Effector memory CD4-positive, alpha-beta T cell (primary cell): ENCODE data around the gene BSPRY.
"Not testable (repeated sequence)": the region's sequence is repeated elsewhere in the genome, so short reads cannot be mapped to it uniquely, and the experiment has no call there.

Experiments
- DNase-seq, 3 donors: peaks; one replicate each; pipeline ENCODE4 v3.0.0-alpha.2; 2020
- H3K27ac ChIP-seq: 2 replicates; pipeline ENCODE4 v1.7.0; 2013; ENCODE audit warnings: mild to moderate bottlenecking, low read length, moderate library complexity; ENCODE audit not compliant: insufficient read depth, poor library complexity, severe bottlenecking
- H3K27me3 ChIP-seq: replicated peaks from 2 replicates; pipeline ENCODE4 v1.7.0; 2013; ENCODE audit warnings: mild to moderate bottlenecking, low read length; ENCODE audit not compliant: insufficient read depth, control insufficient read depth, poor library complexity, severe bottlenecking
- H3K36me3 ChIP-seq: 2 replicates; pipeline ENCODE4 v1.7.0; 2013; ENCODE audit warnings: mild to moderate bottlenecking, low read length, moderate library complexity; ENCODE audit not compliant: control insufficient read depth, insufficient read depth
- H3K4me1 ChIP-seq: 2 replicates; pipeline ENCODE4 v1.7.0; 2013; ENCODE audit warnings: low read length, mild to moderate bottlenecking; ENCODE audit not compliant: control insufficient read depth, insufficient read depth, poor library complexity, severe bottlenecking
- H3K4me3 ChIP-seq: 2 replicates; pipeline ENCODE4 v1.7.0; 2013; ENCODE audit warnings: low read length, low read depth, mild to moderate bottlenecking; ENCODE audit not compliant: insufficient read depth, poor library complexity, severe bottlenecking
- H3K9me3 ChIP-seq: 2 replicates; pipeline ENCODE4 v1.7.0; 2013; ENCODE audit warnings: mild to moderate bottlenecking, low read length, moderate library complexity; ENCODE audit not compliant: control insufficient read depth

The BSPRY gene

DNA sequence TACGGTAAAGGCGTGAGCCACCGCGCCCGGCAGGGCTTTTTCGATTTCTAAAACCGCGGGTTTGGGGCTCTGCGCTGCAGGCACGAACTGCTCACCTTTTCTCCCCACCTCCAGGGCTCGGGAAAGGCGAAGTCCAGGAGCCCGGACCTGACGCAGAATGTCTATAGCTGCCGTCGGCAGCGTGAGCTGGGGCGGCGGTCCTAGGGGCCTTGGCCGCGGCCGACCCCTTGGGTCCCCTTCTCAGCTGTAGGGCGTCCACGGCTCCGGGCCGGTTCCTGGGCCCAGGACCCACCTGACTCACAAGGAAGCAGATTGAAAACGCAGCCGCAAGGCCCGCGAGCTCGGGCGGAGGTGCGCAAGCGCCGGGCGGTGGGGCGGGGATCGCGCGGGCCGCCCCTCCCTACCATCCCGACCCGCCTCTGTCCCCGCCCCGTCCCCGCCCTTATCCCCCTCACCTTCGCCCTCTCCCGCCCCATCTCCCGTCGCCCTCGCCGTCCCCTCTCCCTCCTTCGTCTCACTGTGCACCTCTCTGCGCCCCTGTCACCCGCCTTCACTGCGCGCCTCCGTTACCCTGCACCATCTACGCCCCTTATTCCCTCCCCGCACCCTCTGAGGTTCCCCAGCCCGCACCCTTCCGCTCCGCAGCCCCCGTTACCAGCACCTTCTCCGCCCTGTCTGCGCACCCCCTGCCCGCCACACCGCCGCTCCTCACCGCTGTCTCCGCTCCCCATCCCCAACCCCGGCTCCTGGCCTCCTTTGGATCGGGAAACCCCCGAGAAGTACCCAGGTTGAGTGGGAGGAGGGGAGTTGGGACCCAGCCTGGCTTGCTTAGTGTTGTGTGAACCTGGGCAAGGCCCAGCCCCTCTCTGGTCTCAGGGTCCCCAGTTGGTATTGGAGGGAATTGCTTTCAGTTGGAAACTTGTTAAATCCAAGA is 27.6 kb downstream of the BSPRY start, which contains the start of gene HDHD3:
HDHD3 (minus strand) TSS at position 353 of the 934 bp plus-strand sequence. CDS start 2,632 bp downstream, outside the sequence.
- Histone ChIP-seq H3K4me1 (peaks cover 3% of the 10 kb centered on the region), H3K9me3 (no peaks in the 10 kb centered on the region), H3K4me3 (peak within 1 kb of the TSS; percentile 93), H3K36me3 (peaks cover 17% of the 10 kb centered on the region), H3K27ac (peak within 1 kb of the TSS; percentile 75), H3K27me3 (no peaks in the 10 kb centered on the region)
- peak; percentile 65 to 71 (median 69) for DNase-seq

DNA sequence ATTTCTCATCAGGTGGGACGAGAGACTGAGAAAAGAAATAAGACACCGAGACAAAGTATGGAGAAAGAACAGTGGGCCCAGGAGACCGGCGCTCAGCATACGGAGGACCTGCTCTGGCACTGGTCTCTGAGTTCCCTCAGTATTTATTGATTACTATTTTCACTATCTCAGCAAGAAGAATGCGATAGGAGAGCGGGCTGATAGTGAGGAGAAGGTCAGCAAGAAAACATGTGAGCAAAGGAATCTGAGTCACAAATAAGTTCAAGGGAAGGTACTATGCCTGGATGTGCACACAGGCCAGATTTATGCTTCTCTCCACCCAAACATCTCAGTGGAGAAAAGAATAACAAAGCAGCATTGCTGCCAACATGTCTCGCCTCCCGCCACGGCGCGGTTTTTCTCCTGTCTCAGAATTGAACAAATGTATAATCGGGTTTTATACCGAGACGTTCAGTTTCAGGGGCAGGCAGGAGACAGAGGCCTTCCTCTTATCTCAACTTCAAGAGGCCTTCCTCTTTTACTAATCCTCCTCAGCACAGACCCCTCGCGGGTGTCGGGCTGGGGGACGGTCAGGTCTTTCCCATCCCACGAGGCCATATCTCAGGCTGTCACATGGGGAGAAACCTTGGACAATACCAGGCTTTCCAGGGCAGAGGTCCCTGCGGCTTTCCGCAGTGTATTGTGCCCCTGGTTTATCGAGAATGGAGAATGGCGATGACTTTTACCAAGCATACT is 29.9 kb downstream of the BSPRY start:
- not testable (repeated sequence) for H3K36me3 ChIP-seq, H3K4me3 ChIP-seq, H3K27me3 ChIP-seq, DNase-seq, H3K9me3 ChIP-seq, H3K27ac ChIP-seq, H3K4me1 ChIP-seq

DNA sequence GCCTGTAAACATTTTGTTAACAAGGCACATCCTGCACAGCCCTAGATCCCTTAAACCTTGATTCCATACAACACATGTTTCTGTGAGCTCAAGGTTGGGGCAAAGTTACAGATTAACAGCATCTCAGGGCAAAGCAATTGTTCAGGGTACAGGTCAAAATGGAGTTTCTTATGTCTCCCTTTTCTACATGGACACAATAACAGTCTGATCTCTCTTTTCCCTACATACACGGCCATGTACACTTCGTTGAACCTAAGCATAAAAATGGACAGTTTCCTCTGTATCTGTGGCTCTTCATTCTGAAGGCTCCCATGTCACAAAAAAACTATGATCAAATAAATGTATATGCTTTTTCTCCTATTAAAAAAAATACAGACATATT is 30.5 kb downstream of the BSPRY start:
- not testable (repeated sequence) for DNase-seq, H3K27me3 ChIP-seq, H3K9me3 ChIP-seq, H3K4me3 ChIP-seq, H3K4me1 ChIP-seq, H3K27ac ChIP-seq, H3K36me3 ChIP-seq

DNA sequence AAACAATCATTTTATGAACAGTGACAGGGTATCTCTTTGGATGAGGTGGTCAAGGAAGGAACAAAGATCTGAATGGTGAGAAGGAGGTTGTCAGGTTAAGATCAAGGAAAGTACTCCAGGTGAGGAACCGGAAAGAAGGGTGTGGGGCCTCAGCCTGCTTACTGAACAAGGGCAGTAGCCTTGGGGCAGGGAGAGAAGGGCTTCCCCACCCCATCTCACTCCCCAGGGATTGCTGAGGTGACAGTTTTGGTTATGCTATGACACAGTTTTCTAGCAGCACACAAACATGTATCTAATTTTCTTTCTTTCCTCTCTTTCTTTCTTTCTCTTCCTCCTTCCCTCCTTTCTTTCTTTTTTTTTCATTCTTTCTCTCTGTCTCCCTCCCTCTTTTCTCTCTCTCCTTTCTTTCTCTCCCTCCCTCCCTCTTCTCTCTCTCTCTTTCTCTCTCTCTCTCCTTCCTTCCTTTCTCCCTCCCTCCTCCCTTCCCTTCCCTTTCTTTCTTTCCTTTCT is 31.6 kb downstream of the BSPRY start:
- Histone ChIP-seq H3K4me1 (no peaks in the 10 kb centered on the region), H3K9me3 (no peaks in the 10 kb centered on the region), H3K27me3 (no peaks in the 10 kb centered on the region), H3K36me3 (no peaks in the 10 kb centered on the region), H3K27ac (no peak overlapping the region), H3K4me3 (no peak overlapping the region)
- no peak for DNase-seq

DNA sequence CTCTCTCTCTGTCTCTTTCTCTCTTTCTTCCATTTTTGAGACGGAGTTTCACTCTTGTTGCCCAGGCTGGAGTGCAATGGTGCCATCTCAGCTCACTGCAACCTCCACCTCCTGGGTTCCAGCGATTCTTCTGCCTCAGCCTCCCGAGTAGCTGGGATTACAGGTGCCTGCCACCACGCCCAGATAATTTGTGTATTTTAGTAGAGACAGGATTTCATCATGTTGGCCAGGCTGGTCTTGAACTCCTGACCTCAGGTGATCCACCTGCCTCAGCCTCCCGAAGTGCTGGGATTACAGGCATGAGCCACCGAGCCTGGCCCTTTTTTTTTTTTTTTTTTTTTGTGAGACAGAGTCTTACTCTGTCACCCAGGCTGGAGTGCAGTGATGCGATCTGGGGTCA is 32.1 kb downstream of the BSPRY start:
- H3K9me3 ChIP-seq, H3K36me3 ChIP-seq, H3K4me1 ChIP-seq, H3K4me3 ChIP-seq, H3K27me3 ChIP-seq, DNase-seq, H3K27ac ChIP-seq: not testable (repeated sequence)

DNA sequence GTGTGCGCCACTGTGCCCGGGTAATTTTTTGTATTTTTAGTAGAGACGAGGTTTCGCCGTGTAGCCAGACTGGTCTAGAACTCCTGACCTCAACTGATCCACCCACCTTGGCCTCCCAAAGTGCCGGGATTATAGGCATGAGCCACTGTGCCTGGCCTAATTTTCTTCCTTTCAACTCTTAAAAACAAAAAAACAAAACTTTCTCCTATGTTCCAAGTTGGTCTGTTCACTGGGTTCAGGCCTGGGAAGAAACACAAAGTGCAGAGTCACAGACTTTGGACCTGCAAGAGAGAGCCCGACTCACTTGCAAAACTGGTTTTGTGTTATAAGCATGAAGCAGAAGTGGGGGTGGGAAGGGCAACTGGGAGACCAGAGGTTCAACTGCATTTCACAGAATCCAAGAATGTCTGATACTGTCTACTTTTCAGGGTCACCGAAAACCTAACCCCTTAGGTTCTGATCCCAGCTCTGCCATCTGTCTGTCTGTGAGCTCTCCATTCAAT is 32.6 kb downstream of the BSPRY start:
- Histone ChIP-seq H3K4me1 (no peaks in the 10 kb centered on the region), H3K9me3 (no peaks in the 10 kb centered on the region), H3K27ac (no peak overlapping the region), H3K27me3 (no peaks in the 10 kb centered on the region), H3K4me3 (no peak overlapping the region), H3K36me3 (peaks cover 5% of the 10 kb centered on the region)
- DNase-seq, result no peak

DNA sequence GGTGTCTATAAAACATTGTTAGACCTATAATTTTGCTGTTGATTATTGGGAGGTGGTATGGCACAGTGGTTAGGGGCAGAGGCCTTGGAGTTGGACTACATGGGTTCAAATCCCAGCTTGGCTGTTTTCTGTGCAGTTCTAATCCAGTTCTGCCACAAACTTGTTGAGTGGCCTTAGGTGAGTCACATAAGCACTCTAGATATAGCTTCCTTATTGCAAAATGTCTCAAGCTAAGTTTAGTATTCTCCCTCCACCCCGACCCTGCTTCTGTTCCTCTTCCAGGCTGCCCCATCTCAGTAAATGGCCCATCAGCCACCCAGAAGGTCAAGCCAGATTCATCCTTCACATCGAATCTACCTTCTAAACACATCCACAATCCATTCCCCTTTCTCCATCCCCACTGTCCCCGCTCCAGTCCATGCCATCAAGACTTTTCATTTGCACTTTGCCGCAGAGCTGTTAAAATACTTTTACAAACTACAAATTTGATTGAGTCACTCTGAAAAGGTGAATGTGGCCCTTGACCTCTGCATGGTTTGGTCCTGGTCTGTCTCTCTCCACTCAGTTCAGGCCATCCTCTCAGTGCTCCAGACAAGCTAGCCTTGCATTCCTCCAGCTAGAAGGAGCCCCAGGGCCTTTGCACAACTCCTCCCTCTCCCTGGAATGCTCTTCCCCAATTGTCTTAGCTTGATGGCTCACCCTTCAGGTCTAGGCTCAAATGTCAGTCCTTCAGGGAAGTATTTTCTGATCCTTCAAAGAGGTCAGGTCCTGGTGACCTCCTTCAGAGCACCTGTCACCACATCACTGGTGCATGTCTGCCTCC is 37.4 kb downstream of the BSPRY start:
- no peak for DNase-seq
- no peak overlapping the region for H3K27ac ChIP-seq
- no peaks in the 10 kb centered on the region for H3K9me3 ChIP-seq
- no peaks in the 10 kb centered on the region for H3K27me3 ChIP-seq
- no peaks in the 10 kb centered on the region for H3K4me1 ChIP-seq
- H3K4me3 ChIP-seq, result no peak overlapping the region
- peaks cover 49% of the 10 kb centered on the region for H3K36me3 ChIP-seq

DNA sequence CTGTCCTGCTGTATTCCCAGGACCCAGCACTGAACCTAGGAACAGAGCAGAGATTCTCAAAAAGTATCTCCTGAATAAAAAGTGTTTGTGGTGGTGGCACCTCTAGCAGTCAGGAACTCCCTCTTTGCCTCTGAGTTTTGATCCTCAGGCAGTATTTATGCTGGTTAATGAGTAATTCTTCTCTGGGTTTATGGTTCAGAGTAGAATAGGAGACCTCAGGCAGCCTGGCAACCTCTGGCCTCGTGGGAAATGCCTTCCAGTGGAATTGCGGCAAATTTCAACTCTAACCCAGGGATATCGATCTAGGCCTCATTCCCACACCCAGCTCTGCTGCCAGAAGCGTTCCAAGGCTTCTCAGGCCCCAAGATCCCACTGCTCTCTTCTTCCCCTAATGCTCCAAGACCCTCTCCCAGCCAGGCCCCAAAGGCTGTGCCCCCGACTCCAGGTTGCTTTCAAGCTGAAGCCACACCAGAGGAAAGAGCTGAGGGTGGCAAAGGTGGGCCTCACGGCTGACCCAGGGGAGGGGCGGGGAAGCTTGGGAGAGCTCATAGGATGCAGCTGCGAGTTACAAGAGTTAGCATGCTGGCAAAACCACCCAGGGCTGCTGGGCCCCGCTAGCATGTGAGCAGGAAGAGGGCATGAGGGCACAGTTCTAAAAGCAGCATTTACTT is 38.4 kb downstream of the BSPRY start:
- no peaks in the 10 kb centered on the region for H3K27me3 ChIP-seq
- peaks cover 53% of the 10 kb centered on the region for H3K36me3 ChIP-seq
- H3K4me1 ChIP-seq, result no peaks in the 10 kb centered on the region
- no peaks in the 10 kb centered on the region for H3K9me3 ChIP-seq
- H3K27ac ChIP-seq, result no peak overlapping the region
- DNase-seq, result no peak
- H3K4me3 ChIP-seq, result no peak overlapping the region

DNA sequence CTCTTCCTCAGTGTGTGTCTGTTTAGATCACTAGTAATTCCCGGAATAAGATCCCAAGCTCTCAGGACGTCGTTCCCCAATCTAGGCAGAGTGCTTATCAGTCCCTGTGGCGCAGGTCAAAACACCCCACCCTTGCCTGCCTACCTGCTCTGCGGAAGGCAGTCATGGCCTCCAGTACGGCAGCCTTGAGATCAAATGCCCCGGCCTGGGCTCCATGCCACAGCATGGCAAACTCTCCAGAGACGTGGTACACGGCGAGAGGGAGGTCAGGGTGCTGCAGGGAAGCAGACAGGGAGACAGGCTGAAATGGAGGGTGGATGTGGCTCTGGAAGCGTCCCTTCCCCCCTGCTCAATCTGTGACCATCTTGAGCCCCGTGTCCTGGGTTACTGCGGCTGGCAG is 39.5 kb downstream of the BSPRY start:
- Histone ChIP-seq H3K4me1 (no peaks in the 10 kb centered on the region), H3K27me3 (no peaks in the 10 kb centered on the region), H3K36me3 (peaks cover 61% of the 10 kb centered on the region), H3K9me3 (no peaks in the 10 kb centered on the region), H3K27ac (no peak overlapping the region), H3K4me3 (no peak overlapping the region)
- DNase-seq, result no peak
